T-helper 17 cell (primary cell): Measurements from ENCODE around the gene SCG2. TPM values are rescaled to one million over a fixed set of nuclear protein-coding genes. Genes with fewer than 3 reads are reported as not detected.
"Not testable (repeated sequence)": the region's sequence is repeated elsewhere in the genome, so short reads cannot be mapped to it uniquely, and the experiment has no call there.

Experiments used
- ATAC-seq: fragments of 150-1000 bp; cut with Tn5 transposase; 2 replicates; pipeline ENCODE4 v1.10.0; 2021; ENCODE audit warnings: mild to moderate bottlenecking, moderate library complexity
- DNase-seq, 3 donors: peaks; one replicate each; pipeline versions ENCODE4 v3.0.0 to v3.0.0-alpha.2; 2020 to 2021
- H3K9me3 ChIP-seq: one replicate; pipeline ENCODE4 v1.7.0; 2013; ENCODE audit warnings: low read length, mild to moderate bottlenecking; ENCODE audit not compliant: control insufficient read depth, poor library complexity, severe bottlenecking
- H3K27ac Mint-ChIP-seq: one replicate; pipeline ENCODE4 v1.8.0; 2022; ENCODE audit warnings: mild to moderate bottlenecking, moderate library complexity, mixed read lengths
- H3K27me3 Mint-ChIP-seq: one replicate; pipeline ENCODE4 v1.8.0; 2022; ENCODE audit warnings: mixed read lengths
- H3K36me3 Mint-ChIP-seq: one replicate; pipeline ENCODE4 v1.8.0; 2022; ENCODE audit warnings: low read depth, mixed read lengths
- H3K4me1 Mint-ChIP-seq: one replicate; pipeline ENCODE4 v1.8.0; 2022; ENCODE audit warnings: mild to moderate bottlenecking, mixed read lengths
- H3K4me3 Mint-ChIP-seq: one replicate; pipeline ENCODE4 v1.8.0; 2022; ENCODE audit warnings: mild to moderate bottlenecking, moderate library complexity, mixed read lengths
- total RNA-seq, 4 donors: library from RNA in 2 of 4; stranded (reverse) in 2 of 4; gene quantifications; one replicate each; pipeline ENCODE4 v1.2.3 and lab custom pipeline; 2022 to 2026

Gene SCG2
- total RNA-seq, 2 donors from 2014 or later, result not detected

DNA sequence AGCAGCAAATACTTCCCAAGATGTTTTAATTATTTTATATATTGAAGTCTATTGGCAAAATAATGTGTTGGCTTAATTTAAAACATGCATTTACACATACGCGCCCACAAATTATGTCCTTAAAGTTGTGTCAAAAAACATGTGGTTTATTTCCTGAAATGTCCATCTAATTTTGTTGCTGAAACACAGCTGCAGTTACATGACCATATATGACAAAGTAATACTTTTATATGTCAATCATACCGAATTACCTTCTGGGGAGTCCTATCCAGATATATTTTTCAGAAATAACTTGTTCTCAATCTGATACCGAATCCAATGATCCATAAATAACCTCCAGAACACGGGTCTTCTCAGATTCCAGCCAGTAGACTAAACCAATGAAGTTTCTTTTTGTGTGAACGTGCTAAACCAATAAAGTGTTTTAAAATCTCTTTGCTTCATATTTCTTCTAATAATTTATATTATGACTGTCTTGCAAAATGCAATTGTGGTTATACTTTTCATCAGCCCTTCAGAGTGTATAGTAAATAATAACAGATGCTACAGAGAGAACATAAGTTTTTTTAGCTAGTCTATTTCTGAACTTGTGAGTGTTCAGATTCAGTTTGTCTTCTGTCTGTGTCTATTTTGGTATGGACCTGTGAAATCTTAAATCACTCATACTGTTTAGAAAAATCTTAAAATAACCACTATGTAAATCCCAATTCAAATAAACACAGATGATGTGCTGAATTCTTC is 2.4 kb downstream of the SCG2 start:
- H3K4me3 Mint-ChIP-seq, result no peak overlapping the region
- H3K27ac Mint-ChIP-seq, result no peak overlapping the region
- peaks cover 12% of the 10 kb centered on the region for H3K27me3 Mint-ChIP-seq
- no peaks in the 10 kb centered on the region for H3K9me3 ChIP-seq
- DNase-seq, result no peak
- no peaks in the 10 kb centered on the region for H3K36me3 Mint-ChIP-seq
- no peak for ATAC-seq
- no peaks in the 10 kb centered on the region for H3K4me1 Mint-ChIP-seq

GRCh38 chr2:223598994-223599639 is 3.0 kb downstream of the SCG2 start:
- ATAC-seq (no peak), DNase-seq (no peak)
- Mint-ChIP-seq H3K4me3 (no peak overlapping the region), H3K4me1 (no peaks in the 10 kb centered on the region), H3K27me3 (peaks cover 6% of the 10 kb centered on the region), H3K27ac (no peak overlapping the region), H3K36me3 (no peaks in the 10 kb centered on the region)
- H3K9me3 ChIP-seq, result no peaks in the 10 kb centered on the region

DNA sequence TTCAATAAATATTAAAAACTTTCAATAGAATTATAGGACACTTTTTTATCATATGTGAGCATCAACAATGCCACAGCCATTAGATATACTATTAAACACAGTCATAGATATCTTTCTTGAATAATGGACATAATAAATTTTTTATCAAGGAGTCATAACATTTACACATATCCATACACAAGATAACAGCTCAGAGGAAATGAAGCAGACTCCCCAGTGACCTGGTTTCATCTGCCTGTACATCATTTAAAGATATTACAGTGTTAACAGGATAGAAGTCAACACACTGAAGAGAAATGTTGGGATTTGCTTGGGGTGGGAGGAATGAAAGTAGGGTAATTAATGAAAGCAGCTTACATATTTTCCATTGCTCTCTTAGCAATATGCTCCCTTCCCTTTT is 5.1 kb downstream of the SCG2 start:
- ATAC-seq (no peak), DNase-seq (no peak)
- Mint-ChIP-seq H3K4me3 (no peak overlapping the region), H3K36me3 (no peaks in the 10 kb centered on the region), H3K27ac (no peak overlapping the region), H3K4me1 (no peaks in the 10 kb centered on the region), H3K27me3 (peaks cover 6% of the 10 kb centered on the region)
- no peaks in the 10 kb centered on the region for H3K9me3 ChIP-seq

- Mint-ChIP-seq H3K27ac (no peak overlapping the region), H3K36me3 (no peaks in the 10 kb centered on the region)
Observed at GRCh38 chr2:223596208-223596607, 6.0 kb downstream of the SCG2 start.

GRCh38 chr2:223594831-223595230 is 7.3 kb downstream of the SCG2 start:
- no peak for ATAC-seq
- H3K4me1 Mint-ChIP-seq, result no peaks in the 10 kb centered on the region
- no peak overlapping the region for H3K27ac Mint-ChIP-seq
- peaks cover 6% of the 10 kb centered on the region for H3K27me3 Mint-ChIP-seq
- no peak overlapping the region for H3K4me3 Mint-ChIP-seq
- no peaks in the 10 kb centered on the region for H3K36me3 Mint-ChIP-seq
- DNase-seq, result no peak
- H3K9me3 ChIP-seq, result no peaks in the 10 kb centered on the region

More at GRCh38 chr2:223596208-223596607, 6.0 kb downstream of the SCG2 start:
- DNase-seq (no peak), ATAC-seq (no peak)
- H3K4me3 Mint-ChIP-seq, result no peak overlapping the region
- no peaks in the 10 kb centered on the region for H3K4me1 Mint-ChIP-seq
- no peaks in the 10 kb centered on the region for H3K9me3 ChIP-seq
- peaks cover 6% of the 10 kb centered on the region for H3K27me3 Mint-ChIP-seq

GRCh38 chr2:223594259-223594658 is 7.9 kb downstream of the SCG2 start:
- Mint-ChIP-seq H3K4me1 (no peaks in the 10 kb centered on the region), H3K36me3 (no peaks in the 10 kb centered on the region), H3K4me3 (no peak overlapping the region), H3K27ac (no peak overlapping the region), H3K27me3 (peaks cover 6% of the 10 kb centered on the region)
- H3K9me3 ChIP-seq, result no peaks in the 10 kb centered on the region
- DNase-seq (no peak), ATAC-seq (no peak)

- H3K27ac Mint-ChIP-seq, H3K4me3 Mint-ChIP-seq, H3K4me1 Mint-ChIP-seq, H3K36me3 Mint-ChIP-seq, DNase-seq, H3K27me3 Mint-ChIP-seq, ATAC-seq, H3K9me3 ChIP-seq: not testable (repeated sequence)
Observed at GRCh38 chr2:223592689-223593088, 9.5 kb downstream of the SCG2 start.

DNA sequence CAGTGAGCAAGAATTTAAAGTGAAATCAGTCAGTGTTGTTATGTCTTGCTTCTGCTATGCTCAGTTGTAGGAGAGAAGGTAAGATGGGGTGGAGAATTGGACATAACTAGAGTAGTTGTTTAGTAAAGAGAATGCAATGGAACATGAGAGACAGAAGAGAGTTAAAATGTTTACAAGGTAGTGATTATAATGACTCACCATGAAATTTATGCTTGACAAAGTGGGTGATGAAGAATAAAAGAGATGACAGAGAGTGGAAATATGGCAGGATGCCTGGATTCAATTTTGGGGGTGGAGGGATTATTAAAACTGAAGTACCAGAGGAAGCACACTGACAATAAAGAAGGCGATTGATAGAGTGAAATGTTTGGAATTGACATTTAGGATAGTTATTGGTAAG is 10.6 kb downstream of the SCG2 start:
- no peak for ATAC-seq
- no peaks in the 10 kb centered on the region for H3K9me3 ChIP-seq
- Mint-ChIP-seq H3K27me3 (no peaks in the 10 kb centered on the region), H3K4me3 (no peak overlapping the region), H3K4me1 (no peaks in the 10 kb centered on the region), H3K27ac (no peak overlapping the region), H3K36me3 (no peaks in the 10 kb centered on the region)
- no peak for DNase-seq

- H3K27me3 Mint-ChIP-seq, result no peaks in the 10 kb centered on the region
- no peaks in the 10 kb centered on the region for H3K9me3 ChIP-seq
- no peaks in the 10 kb centered on the region for H3K4me1 Mint-ChIP-seq
- no peak overlapping the region for H3K27ac Mint-ChIP-seq
- ATAC-seq, result no peak
- no peaks in the 10 kb centered on the region for H3K36me3 Mint-ChIP-seq
- H3K4me3 Mint-ChIP-seq, result no peak overlapping the region
- no peak for DNase-seq
Observed at GRCh38 chr2:223590964-223591363, 11.2 kb downstream of the SCG2 start.

DNA sequence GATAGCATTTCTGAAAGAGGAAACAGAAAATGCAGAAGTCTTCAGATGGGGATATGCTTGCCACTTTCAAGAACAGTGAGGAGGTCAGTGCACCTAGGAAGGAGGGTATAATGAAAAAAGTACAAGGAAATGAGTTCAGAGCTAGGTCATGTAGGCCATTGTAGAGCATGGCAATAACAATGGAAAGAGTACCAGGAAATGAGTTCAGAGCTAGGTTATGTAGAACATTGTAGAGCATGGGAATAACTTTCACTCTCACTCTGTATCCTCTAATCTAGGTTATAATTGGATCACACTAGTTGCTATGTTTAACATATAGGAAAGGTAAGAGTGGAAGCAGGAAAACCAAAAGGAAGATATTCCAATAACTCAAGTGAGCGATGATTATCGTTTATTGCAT is 12.3 kb downstream of the SCG2 start:
- H3K9me3 ChIP-seq, result no peaks in the 10 kb centered on the region
- Mint-ChIP-seq H3K27me3 (no peaks in the 10 kb centered on the region), H3K36me3 (no peaks in the 10 kb centered on the region), H3K4me1 (no peaks in the 10 kb centered on the region), H3K27ac (no peak overlapping the region), H3K4me3 (no peak overlapping the region)
- DNase-seq (no peak), ATAC-seq (no peak)

DNA sequence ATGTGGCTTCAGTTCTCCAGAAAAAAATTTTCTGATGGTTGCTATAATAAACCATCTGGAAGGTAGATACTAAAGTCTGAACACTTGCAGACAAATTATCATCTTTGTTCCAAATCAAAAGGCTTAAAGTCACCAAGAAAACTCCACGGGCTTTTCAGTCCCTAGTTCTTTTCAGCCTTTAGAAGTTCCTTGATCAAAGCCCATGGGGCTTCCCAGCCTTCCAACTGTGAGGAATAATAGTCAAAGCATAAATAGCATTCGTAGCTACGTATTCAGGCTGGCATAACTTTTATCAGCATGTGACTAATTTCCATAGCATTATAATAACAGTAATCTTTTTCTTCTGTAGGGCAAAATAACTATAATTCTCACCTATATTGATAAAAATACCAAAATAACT is 13.9 kb downstream of the SCG2 start:
- H3K4me3 Mint-ChIP-seq, result no peak overlapping the region
- H3K27ac Mint-ChIP-seq, result no peak overlapping the region
- no peaks in the 10 kb centered on the region for H3K9me3 ChIP-seq
- H3K36me3 Mint-ChIP-seq, result no peaks in the 10 kb centered on the region
- H3K27me3 Mint-ChIP-seq, result no peaks in the 10 kb centered on the region
- ATAC-seq, result no peak
- H3K4me1 Mint-ChIP-seq, result no peaks in the 10 kb centered on the region
- no peak for DNase-seq

DNA sequence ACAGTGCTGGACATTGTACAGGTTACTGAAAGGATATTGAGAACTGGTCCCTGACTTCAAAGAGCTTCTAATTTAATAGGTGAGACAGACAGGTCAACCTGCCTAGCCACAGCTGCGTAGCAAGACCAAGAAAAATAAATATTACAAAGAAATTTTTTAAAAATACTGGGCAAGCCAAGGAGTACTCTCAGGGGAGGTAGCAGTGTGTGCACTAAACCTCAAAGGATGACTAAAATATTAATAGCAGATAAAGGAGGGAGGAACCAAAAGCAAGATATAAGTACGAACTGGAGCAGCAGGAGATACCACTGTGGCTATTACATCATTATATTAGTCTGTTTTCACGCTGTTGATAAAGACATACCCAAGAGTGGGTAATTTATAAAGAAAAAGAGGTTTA is 14.9 kb downstream of the SCG2 start:
- no peaks in the 10 kb centered on the region for H3K36me3 Mint-ChIP-seq

DNA sequence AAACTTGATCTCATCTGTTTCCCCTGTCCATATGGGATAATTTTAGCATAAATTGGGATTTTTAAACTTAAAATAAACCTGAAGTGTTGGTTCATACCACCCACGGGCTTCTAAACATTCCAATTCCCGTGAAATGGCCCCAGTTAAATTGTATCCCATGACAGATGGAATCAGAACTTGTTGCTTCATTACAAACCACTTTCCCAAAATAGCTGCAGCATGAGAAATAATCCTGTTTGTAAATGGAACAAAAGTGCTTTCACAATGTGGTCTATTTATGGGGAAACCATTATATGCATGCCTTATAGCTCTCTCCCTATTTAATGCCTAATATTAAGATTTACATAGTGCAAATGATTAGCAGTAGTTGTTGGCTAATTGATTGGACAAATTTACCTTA is 15.9 kb downstream of the SCG2 start:
- Mint-ChIP-seq H3K36me3 (no peaks in the 10 kb centered on the region), H3K4me1 (no peaks in the 10 kb centered on the region), H3K27ac (no peak overlapping the region), H3K4me3 (no peak overlapping the region), H3K27me3 (no peaks in the 10 kb centered on the region)
- DNase-seq (no peak), ATAC-seq (no peak)
- no peaks in the 10 kb centered on the region for H3K9me3 ChIP-seq

More for the DNA sequence above, 14.9 kb downstream of the SCG2 start:
- no peaks in the 10 kb centered on the region for H3K9me3 ChIP-seq
- Mint-ChIP-seq H3K27me3 (no peaks in the 10 kb centered on the region), H3K27ac (no peak overlapping the region), H3K4me1 (no peaks in the 10 kb centered on the region), H3K4me3 (no peak overlapping the region)
- ATAC-seq (no peak), DNase-seq (no peak)

DNA sequence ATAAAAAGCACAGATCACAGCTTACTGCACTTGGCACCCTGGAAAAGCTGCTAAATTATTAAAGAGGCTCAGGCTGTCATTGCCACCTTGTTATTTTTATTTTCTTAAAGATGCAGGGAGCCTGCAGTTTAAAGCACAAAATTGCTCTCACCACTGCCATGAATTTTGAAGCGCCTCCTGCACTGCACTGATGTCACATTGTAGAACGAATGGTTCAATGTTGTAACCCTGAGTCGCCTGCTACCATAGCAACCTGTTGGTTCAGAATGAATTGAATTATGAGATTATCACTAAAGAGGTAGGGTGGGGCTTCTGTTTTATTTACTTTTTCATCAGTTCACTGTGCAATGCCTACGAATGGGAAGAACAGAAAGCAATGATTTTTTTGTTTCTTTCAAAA is 16.5 kb downstream of the SCG2 start:
- H3K9me3 ChIP-seq, result no peaks in the 10 kb centered on the region
- H3K27me3 Mint-ChIP-seq, result no peaks in the 10 kb centered on the region
- H3K36me3 Mint-ChIP-seq, result no peaks in the 10 kb centered on the region
- no peak overlapping the region for H3K4me3 Mint-ChIP-seq
- H3K27ac Mint-ChIP-seq, result no peak overlapping the region
- no peaks in the 10 kb centered on the region for H3K4me1 Mint-ChIP-seq
- ATAC-seq, result no peak
- no peak for DNase-seq
